Ascending aorta (tissue), 2 donors: ENCODE results near the gene BORA. TPM values are rescaled to one million over a fixed set of nuclear protein-coding genes. Genes with fewer than 3 reads are reported as not detected.

ENCODE experiments used
- DNase-seq, 2 donors: peaks; one replicate each; pipeline ENCODE4 v3.0.0-alpha.2; 2019; ENCODE audit warnings: low spot score in 2 of 2
- H3K27ac ChIP-seq, 2 donors: fragments of 200-600 bp; sonication (generic); one replicate each; pipeline ENCODE4 v1.5.1; 2016 to 2017; ENCODE audit warnings: mild to moderate bottlenecking in 1 of 2
- H3K27me3 ChIP-seq: fragments of 200-600 bp; sonication (generic); one replicate; pipeline ENCODE4 v1.5.1; 2017
- H3K36me3 ChIP-seq, 2 donors: fragments of 200-600 bp; sonication (generic); one replicate each; pipeline ENCODE4 v1.5.1; 2016
- H3K4me1 ChIP-seq, 2 donors: fragments of 200-600 bp; sonication (generic); one replicate each; pipeline ENCODE4 v1.5.1; 2016 to 2017; ENCODE audit warnings: mild to moderate bottlenecking in 1 of 2
- H3K4me3 ChIP-seq, 2 donors: fragments of 200-600 bp; sonication (generic); one replicate each; pipeline ENCODE4 v1.5.1; 2016 to 2017; ENCODE audit warnings: mild to moderate bottlenecking in 1 of 2
- H3K9me3 ChIP-seq, 2 donors: fragments of 200-600 bp; sonication (generic); one replicate each; pipeline ENCODE4 v1.5.1; 2016
- CTCF ChIP-seq, 3 experiments: fragments of 200-600 bp in 2 of 3; fragments of 450-650 bp in 1 of 3; sonication (generic) in 2 of 3; IDR thresholded peaks; one replicate each; pipeline ENCODE4 v1.5.1; 2016 to 2019; ENCODE audit warnings: antibody characterized with exemption in 3 of 3, mild to moderate bottlenecking in 1 of 3, moderate library complexity in 1 of 3
- intact Hi-C: fragments of 100-400 bp; cut with DNase I; formaldehyde crosslinking; loops from one replicate; pipeline ENCODE4 v1.15.1; 2023
- total RNA-seq: library from RNA; depleted of rRNA; stranded (reverse); fragments of >200 nt; gene quantifications from one replicate; pipeline ENCODE4 v1.1.0, GENCODE V29; 2016

Gene BORA
- total RNA-seq, 1 donor from 2014 or later: not detected

DNA sequence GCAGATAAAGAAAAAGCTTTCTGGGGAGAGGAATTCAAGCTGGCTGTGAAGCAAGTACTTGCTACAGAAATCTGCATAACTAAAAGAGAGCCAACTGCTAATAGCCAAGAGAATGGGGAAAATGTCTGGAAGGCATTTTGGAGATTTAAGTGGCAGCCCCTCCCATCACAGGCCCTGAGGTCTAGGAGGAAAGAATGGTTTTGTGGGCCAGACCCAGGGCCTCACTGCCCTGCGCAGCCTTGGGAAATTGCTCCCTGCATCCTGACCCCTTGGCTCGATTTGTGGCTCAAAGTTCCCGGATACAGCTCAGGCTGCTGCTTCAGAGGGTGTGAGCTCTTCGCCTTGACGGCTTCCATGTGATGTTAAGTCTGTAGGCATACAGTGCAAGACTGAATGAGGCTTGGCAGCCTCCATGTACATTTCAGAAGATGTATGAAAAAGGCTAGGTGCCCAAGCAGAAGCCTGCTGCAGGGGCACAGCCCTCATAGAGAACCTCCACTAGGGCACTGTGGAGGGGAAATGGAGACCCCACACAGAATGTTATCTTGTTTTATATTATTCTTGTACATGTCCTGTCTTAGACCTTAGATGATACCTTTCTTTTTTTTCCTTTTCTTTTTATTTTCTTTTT is 34.7 kb upstream of the BORA start:
- Histone ChIP-seq H3K4me3 (no peak overlapping the region), H3K36me3 (no peaks in the 10 kb centered on the region), H3K27ac (no peak overlapping the region), H3K27me3 (no peaks in the 10 kb centered on the region), H3K4me1 (no peaks in the 10 kb centered on the region), H3K9me3 (no peaks in the 10 kb centered on the region)
- intact Hi-C loops: no loop called here
- no peak for DNase-seq
- no peak for TF ChIP-seq CTCF (IDR thresholded peaks at IDR 0.05)

GRCh38 chr13:72693832-72694231 is 33.9 kb upstream of the BORA start:
- intact Hi-C loops: no loop called here
- Histone ChIP-seq H3K27me3 (no peaks in the 10 kb centered on the region), H3K4me3 (no peak overlapping the region), H3K36me3 (no peaks in the 10 kb centered on the region), H3K9me3 (no peaks in the 10 kb centered on the region), H3K4me1 (no peaks in the 10 kb centered on the region), H3K27ac (no peak overlapping the region)
- DNase-seq: no peak
- no peak for TF ChIP-seq CTCF (IDR thresholded peaks at IDR 0.05)

- no peaks in the 10 kb centered on the region for H3K4me1 ChIP-seq
- no peak for TF ChIP-seq CTCF (IDR thresholded peaks at IDR 0.05)
- no peaks in the 10 kb centered on the region for H3K9me3 ChIP-seq
- intact Hi-C loops: no loop called here
- no peak overlapping the region for H3K4me3 ChIP-seq
- H3K36me3 ChIP-seq: no peaks in the 10 kb centered on the region
- H3K27ac ChIP-seq: no peak overlapping the region
- DNase-seq: no peak
- H3K27me3 ChIP-seq: no peaks in the 10 kb centered on the region
Observed at GRCh38 chr13:72694314-72694713, 33.4 kb upstream of the BORA start.

DNA sequence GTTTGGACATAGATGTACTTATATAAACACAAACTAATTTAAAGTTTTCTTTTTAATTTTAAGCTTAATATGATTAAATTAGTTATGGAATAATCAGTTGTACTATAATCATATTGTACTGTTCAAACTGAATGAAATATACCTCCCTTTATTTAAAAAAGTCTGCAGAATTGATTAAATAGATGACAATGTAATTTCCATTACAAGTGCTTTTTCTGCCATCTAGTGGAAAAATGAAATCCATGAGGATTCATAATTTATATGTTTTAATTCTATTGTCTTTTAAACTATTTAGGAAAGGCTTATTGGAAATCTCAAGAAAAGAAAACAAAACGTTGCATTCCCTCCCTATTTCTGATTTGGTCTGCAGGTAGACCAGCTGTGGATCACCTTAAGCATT is 31.1 kb upstream of the BORA start:
- intact Hi-C loops: no loop called here
- no peaks in the 10 kb centered on the region for H3K4me1 ChIP-seq
- TF ChIP-seq CTCF (IDR thresholded peaks at IDR 0.05): peak in 1 of 3 experiments; percentile 28
- H3K36me3 ChIP-seq: no peaks in the 10 kb centered on the region
- no peaks in the 10 kb centered on the region for H3K9me3 ChIP-seq
- H3K4me3 ChIP-seq: no peak overlapping the region
- no peak for DNase-seq
- H3K27me3 ChIP-seq: no peaks in the 10 kb centered on the region
- H3K27ac ChIP-seq: no peak overlapping the region

GRCh38 chr13:72698164-72698563 is 29.6 kb upstream of the BORA start:
- Histone ChIP-seq H3K27me3 (no peaks in the 10 kb centered on the region), H3K9me3 (no peaks in the 10 kb centered on the region), H3K36me3 (no peaks in the 10 kb centered on the region), H3K27ac (no peak overlapping the region), H3K4me3 (no peak overlapping the region), H3K4me1 (no peaks in the 10 kb centered on the region)
- no peak for TF ChIP-seq CTCF (IDR thresholded peaks at IDR 0.05)
- DNase-seq: no peak
- intact Hi-C loops: no loop called here

- Histone ChIP-seq H3K36me3 (no peaks in the 10 kb centered on the region), H3K9me3 (no peaks in the 10 kb centered on the region), H3K27ac (no peak overlapping the region), H3K27me3 (no peaks in the 10 kb centered on the region), H3K4me1 (no peaks in the 10 kb centered on the region), H3K4me3 (no peak overlapping the region)
- TF ChIP-seq CTCF (IDR thresholded peaks at IDR 0.05): no peak
- DNase-seq: no peak
- intact Hi-C loops: no loop called here
Observed at GRCh38 chr13:72700509-72700908, 27.2 kb upstream of the BORA start.
